ENCODE results near the gene C3orf20.
"Not testable (repeated sequence)": the region's sequence is repeated elsewhere in the genome, so short reads cannot be mapped to it uniquely, and the experiment has no call there.

The C3orf20 gene

GRCh38 chr3:14650193-14650592, 24.7 kb upstream of the C3orf20 start:
- DNase-seq (ENCODE audit: low spot score) = no peak

DNA sequence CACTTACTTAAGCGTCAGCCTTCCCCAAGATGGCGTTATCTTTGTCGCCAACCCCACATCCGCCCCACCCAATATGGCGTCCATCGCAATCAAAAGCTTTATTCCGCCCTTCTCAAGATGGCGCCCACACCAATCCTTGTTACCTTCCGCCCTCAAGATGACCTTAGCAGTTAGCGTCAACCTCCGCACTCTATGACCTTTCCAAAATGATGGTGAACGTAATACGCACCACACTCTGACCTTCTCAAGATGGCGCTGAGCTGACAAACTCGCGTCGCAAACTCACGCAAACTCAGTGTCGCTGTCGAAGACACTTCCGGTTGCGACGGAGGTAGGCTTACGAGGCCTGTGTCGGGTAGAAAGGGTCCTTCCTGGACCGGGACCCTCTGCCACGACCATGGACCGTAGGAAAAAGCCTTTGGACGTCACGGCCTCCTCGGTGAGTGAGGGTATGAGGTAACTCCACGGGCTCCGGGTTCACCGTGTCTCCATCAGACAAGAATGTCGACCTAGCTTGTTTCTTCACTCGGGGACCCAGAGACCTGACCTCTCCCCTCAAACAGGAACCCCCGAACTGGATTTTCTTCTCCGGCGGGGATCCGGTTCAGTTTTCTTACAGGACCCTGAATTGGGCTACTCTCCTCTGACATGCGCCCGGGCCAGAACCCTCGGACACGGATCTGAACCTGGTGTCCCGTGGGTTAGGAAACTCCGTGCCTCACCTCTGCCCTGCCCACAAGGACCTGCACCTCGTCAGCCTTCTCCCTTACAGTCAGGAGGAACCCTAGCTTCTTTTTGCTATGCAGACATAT, 23.3 kb upstream of the C3orf20 start, which contains the start of gene CCDC174:
TSS of gene CCDC174 (plus strand) at position 323 of the 812 bp plus-strand sequence. CDS start at position 398, 75 bp downstream.
- peak; percentile 85 for DNase-seq (ENCODE audit: low spot score)

DNA sequence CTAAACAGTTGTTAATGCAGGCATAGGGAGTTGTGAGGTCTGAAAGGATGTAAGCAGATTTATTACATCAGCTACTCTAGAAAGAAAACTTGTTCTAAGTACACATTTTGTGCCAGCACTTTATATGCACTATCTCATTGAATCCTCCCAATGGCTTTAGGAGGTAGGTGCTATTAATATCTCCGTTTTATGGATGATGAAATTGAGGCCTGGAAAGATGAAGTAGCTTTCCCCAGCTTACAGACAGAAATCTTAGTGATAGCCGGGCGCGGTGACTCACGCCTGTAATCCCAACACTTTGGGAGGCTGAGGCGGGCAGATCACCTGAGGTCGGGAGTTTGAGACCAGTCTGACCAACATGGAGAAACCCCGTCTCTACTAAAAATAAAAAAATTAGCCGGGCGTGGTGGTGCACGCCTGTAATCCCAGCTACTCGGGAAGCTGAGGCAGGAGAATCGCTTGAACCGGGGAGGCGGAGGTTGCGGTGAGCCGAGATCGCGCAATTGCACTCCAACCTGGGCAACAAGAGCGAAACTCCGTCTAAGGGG, 22.5 kb upstream of the C3orf20 start:
- not testable (repeated sequence) for DNase-seq (ENCODE audit: low spot score)

- DNase-seq (ENCODE audit: low spot score) = no peak
Observed at GRCh38 chr3:14657579-14657978, 17.4 kb upstream of the C3orf20 start.

GRCh38 chr3:14658978-14659377, 16.0 kb upstream of the C3orf20 start:
- DNase-seq (ENCODE audit: low spot score) = no peak

DNA sequence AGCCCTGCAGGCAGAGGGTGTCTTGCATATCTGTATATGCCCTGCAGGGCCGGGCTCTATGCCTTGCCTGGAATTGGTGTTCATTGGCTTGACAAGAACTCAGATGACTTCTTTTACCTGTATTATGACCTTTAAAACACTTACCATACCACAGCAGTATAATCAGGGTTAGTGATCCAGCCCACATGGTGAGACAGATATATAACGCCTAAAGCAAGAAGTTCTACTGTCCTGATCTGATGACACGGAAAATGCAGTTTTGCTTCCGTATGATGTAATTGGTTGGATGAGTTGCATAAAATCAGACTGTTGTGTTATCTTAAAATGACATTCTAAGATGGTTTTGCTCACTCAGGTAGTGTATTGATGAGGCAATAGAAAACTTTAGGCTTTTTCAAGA, 14.0 kb upstream of the C3orf20 start:
- no peak for DNase-seq (ENCODE audit: low spot score)

- no peak for DNase-seq (ENCODE audit: low spot score)
Observed at GRCh38 chr3:14663396-14664135, 11.4 kb upstream of the C3orf20 start.

DNA sequence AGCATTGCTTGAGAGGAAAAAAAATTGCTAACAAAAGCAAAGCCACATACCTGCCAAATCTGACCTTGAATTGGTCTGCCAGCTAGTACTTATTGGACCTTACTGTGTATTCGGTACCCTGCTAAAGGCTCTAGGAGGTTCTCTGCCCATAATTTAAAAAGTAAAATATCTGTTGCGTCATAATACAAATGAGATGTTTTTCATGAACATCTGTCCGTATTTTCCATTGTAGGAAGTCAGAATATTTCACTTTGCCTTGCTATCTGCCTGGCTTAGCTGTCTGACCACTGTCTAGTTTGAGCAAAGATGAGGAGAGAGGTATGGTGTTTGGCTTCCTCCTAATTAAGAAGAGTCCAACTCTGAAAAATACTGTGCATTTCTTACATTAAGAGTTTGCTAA, 10.8 kb upstream of the C3orf20 start:
- DNase-seq (ENCODE audit: low spot score) = no peak

DNA sequence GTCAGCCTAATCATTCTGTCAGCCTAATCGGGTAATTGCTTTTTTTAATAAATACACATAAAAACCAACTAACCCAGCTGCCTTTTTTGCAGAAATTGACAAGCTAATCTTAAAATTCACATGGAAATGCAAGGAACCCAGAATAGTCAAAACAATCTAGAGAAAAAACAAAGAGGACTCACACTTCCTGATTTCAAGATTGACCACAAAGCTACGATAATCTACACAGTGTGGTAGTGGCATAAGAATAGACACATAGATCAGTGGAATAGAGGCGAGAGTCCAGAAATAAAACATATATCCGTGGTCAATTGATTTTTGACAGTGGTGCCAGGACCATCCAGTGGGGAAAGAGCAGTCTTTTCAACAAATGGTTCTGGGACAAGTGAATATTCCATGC, 2.4 kb upstream of the C3orf20 start:
- no peak for DNase-seq (ENCODE audit: low spot score)

GRCh38 chr3:14676881-14677280, 1.9 kb downstream of the C3orf20 start:
- DNase-seq (ENCODE audit: low spot score) = no peak

DNA sequence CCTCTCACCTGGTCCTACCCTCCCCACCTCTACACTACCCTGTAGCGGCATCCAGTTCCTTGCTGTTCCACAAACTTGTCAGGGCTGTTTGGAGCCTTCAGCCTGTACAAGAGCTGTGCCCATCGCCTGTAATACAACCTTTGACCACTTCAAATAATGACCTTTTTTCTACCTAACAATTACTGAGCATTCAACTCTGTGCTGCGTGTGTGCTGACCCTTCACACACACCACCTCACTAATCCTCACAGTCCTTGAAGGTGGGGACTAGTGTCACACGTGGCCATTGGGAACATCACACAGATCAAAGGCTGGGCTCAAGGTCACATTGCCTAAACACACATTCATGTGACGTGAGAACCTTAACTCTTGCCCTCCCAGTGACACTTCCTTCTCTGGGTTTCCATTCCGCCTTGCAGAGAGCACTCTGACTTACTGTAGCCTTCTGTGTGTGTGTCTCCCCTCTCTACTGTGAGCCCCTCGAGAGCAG, 3.1 kb downstream of the C3orf20 start:
- DNase-seq (ENCODE audit: low spot score) = peak; percentile 41

DNA sequence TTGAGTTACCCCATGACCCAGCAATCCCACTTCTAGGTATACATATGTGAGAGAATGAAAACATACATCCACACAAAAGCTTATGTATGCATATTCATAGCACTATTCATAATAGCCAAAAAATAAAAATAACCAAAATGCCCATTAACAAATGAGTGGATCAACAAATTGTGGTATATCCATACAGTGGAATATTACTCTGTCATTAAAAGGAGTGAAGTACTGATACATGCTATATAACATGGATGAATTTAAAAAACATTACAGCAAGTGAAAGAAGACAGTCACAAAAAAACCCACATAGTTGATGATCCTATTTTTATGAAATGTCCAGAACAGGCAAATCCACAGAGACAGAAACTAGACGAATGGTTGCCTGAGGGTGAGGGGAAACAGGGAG, 5.2 kb downstream of the C3orf20 start:
- DNase-seq (ENCODE audit: low spot score) = no peak

GRCh38 chr3:14680716-14681115, 5.8 kb downstream of the C3orf20 start:
- no peak for DNase-seq (ENCODE audit: low spot score)

DNA sequence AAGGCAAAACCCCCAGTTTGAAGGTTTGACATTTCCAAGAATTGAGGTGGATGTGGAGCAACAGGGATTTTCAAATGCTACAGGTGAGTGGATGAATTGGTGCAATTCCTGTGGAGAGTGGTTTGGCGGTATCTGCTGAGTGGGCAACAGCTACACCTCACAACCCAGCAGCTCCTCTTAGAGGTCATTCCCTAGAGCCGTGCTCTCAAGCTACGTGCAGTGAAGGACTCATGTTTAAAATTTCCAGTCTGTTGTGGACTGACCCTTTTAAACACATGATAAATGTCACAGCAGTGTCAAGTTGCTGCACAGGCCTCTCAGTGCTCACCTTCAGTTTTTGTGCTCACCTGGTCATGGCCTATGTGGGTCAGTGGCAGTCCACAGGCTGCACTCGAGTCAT, 9.5 kb downstream of the C3orf20 start:
- DNase-seq (ENCODE audit: low spot score) = no peak

DNA sequence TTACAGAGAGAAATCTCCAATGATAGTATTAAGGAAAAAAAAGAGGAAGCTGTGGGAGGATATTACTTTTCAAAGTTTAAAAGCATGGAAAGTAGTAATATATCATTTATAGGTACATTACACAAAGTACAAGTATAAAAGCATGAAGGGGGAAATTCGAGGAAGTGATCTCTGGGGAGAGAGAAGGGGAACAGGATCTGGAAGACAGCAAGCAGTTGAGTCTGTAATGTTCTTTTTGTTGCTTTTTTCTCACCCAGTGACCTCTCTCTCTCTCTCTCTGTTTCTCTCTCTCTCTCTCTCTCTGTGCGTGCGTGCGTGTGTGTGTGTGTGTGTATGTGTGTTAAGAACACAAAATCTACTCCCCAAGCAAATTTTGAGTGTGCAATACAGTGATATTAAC, 10.2 kb downstream of the C3orf20 start:
- DNase-seq (ENCODE audit: low spot score) = no peak

DNA sequence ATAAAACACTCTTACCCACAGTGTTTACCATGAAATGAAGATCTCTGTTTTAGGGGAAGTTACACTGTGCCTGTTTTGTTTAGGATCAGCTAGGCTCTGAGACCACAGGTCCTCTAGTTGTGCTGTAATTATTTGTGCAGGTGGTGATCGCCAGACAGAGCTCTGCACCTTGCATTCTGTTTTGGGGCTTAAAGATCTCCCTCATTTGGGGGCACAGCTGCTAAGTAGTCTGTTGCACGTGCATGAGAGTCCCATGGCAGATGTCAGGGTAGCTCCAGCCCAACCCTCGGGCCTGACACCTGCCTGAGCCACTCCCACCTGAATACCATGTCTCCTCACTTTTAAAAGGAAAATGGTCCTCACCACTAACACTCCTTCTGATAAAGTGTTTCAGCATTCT, 12.4 kb downstream of the C3orf20 start:
- no peak for DNase-seq (ENCODE audit: low spot score)

DNA sequence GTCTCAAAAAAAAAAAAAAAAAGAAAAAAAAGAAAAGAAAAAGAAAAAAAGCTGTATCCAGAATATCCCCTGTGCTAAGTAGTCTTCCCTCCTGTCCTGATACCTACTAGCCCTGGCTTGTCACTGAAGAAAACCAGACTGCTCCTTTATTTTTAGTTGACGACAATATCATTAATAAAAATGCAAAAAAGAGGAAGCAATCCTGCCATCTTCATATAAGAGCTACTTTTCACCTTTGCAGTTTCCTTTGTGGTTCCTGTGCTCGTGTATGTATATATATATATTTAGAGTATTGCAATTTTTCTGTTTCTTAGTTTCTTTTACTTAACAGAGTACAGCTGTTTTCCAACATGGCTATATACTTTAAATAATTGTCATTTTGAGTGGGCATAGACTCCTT, 13.6 kb downstream of the C3orf20 start:
- no peak for DNase-seq (ENCODE audit: low spot score)

- DNase-seq (ENCODE audit: low spot score) = no peak
Observed at GRCh38 chr3:14689247-14689980, 14.5 kb downstream of the C3orf20 start.

GRCh38 chr3:14691239-14691638, 16.3 kb downstream of the C3orf20 start:
- DNase-seq (ENCODE audit: low spot score) = no peak

DNA sequence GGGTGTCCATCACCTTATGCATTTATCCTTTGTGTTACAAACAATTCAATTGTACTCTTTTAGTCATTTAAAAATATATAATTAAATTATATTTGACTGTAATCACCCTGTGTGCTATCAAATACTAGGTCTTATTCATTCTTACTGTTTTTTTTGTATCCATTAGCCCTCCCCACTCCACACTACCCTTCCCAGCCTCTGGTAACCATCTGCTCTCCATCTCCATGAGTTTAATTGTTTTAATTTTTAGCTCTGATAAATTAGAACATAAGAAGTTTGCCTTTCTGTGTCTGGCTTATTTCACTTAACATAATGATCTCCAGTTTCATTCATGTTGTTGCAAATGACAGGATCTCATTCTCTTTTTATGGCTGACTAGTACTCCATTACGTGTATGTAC, 16.8 kb downstream of the C3orf20 start:
- DNase-seq (ENCODE audit: low spot score) = no peak

DNA sequence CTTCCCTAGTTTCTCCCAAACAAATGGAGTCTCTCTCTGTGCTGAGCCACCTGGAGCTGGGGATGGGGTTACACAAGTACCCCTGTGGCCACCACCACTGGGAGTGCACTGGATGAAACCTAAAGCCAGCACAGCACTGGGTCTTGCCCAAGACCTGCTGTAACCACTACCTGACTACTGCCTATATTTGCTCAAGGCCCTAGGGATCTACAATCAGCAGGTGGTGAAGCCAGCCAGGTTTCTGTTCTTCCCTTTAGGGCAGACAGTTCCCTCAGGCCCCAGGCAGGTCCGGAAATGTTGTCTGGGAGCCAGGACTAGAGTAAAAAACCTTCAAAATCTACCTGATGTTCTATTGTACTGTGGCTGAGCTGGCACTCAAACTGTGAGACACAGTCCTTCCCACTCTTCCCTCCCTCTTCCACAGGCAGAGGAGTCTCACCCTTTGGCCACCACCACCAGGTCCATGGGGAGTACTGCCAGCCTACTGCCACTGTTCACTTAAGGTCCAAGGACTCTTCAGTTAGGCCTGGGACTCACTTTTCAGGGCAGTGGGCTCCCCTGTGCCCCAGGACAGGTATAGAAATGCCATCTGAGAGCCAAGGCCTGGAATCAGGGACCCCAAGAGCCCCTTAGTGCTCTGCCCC, 23.8 kb downstream of the C3orf20 start:
- no peak for DNase-seq (ENCODE audit: low spot score)

- DNase-seq (ENCODE audit: low spot score) = no peak
Observed at GRCh38 chr3:14699643-14700042, 24.7 kb downstream of the C3orf20 start.
